B cell (primary cell): ENCODE results near the gene KRT80. TPM values are rescaled to one million over a fixed set of nuclear protein-coding genes. Genes with fewer than 3 reads are reported as not detected.

ENCODE experiments used
- ATAC-seq: fragments of 200-7000 bp; cut with Tn5 transposase; one replicate; pipeline ENCODE4 v1.10.0; 2021; ENCODE audit warnings: low read depth, mild to moderate bottlenecking, moderate number of reproducible peaks, moderate library complexity
- CTCF ChIA-PET: fragments of 350-600 bp; sonication (Branson Sonifier 250); formaldehyde crosslinking; loops from one replicate; lab custom pipeline; 2021; ENCODE audit warnings: antibody characterized with exemption, inconsistent platforms; lab: Charles Lee
- POLR2A ChIA-PET: fragments of 350-600 bp; sonication (Branson Sonifier 250); formaldehyde crosslinking; loops from one replicate; lab custom pipeline; 2021; ENCODE audit warnings: antibody characterized with exemption; lab: Charles Lee
- DNase-seq: peaks from one replicate; pipeline ENCODE4 v3.0.0; 2013
- H2AFZ ChIP-seq: 2 replicates; pipeline ENCODE4 v1.6.1; 2012; ENCODE audit warnings: mild to moderate bottlenecking, low read depth, low read length; ENCODE audit not compliant: insufficient read depth, poor library complexity, severe bottlenecking
- H3K27ac ChIP-seq, 2 donors: 1 replicate in 1 of 2; 2 replicates in 1 of 2; pipeline ENCODE4 v1.5.1; 2012 to 2013; ENCODE audit warnings: low read length in 2 of 2, mild to moderate bottlenecking in 2 of 2, moderate library complexity in 1 of 2
- H3K27me3 ChIP-seq, 4 experiments: fragments of 200-600 bp in 1 of 4; sonication (generic) in 1 of 4; replicated peaks in 1 of 4; 1 replicate in 2 of 4; 2 replicates in 2 of 4; pipeline versions ENCODE4 v1.6.1 to v1.7.0; 2013 to 2016; ENCODE audit warnings: low read length in 3 of 4, mild to moderate bottlenecking in 2 of 4, mixed read lengths in 1 of 4, moderate library complexity in 1 of 4; ENCODE audit not compliant: insufficient read depth in 4 of 4, control insufficient read depth in 3 of 4; ENCODE audit errors: control extremely low read depth in 1 of 4
- H3K36me3 ChIP-seq, 2 experiments: replicated peaks in 1 of 2; 1 replicate in 1 of 2; 2 replicates in 1 of 2; pipeline versions ENCODE4 v1.6.1 to v1.7.1; 2013; ENCODE audit warnings: low read length in 1 of 2; ENCODE audit not compliant: insufficient read depth in 2 of 2, control insufficient read depth in 1 of 2; ENCODE audit errors: control extremely low read depth in 1 of 2, extremely low read depth in 1 of 2
- H3K4me1 ChIP-seq, 2 donors: fragments of 200-600 bp in 1 of 2; sonication (generic) in 1 of 2; 1 replicate in 1 of 2; 2 replicates in 1 of 2; pipeline versions ENCODE4 v1.5.1 to v1.6.1; 2013 to 2017; ENCODE audit warnings: low read length in 2 of 2; ENCODE audit not compliant: control insufficient read depth in 2 of 2, insufficient read depth in 2 of 2
- H3K4me2 ChIP-seq: replicated peaks from 2 replicates; pipeline ENCODE3; 2012; ENCODE audit warnings: mild to moderate bottlenecking, low read depth, low read length; ENCODE audit not compliant: poor library complexity, severe bottlenecking
- H3K4me3 ChIP-seq, 5 experiments: fragments of 200-600 bp in 1 of 5; sonication (generic) in 1 of 5; 1 replicate in 3 of 5; 2 replicates in 2 of 5; pipeline versions ENCODE4 v1.5.1 to v1.7.0; 2011 to 2016; ENCODE audit warnings: low read length in 4 of 5, mild to moderate bottlenecking in 4 of 5, low read depth in 2 of 5, control low read depth in 1 of 5, moderate library complexity in 1 of 5; ENCODE audit not compliant: insufficient read depth in 1 of 5; ENCODE audit errors: control extremely low read depth in 1 of 5, extremely low read depth in 1 of 5
- H3K79me2 ChIP-seq: fragments of 200-600 bp; sonication (generic); one replicate; pipeline ENCODE4 v1.6.0; 2016; ENCODE audit warnings: low read length; ENCODE audit not compliant: control insufficient read depth, insufficient read depth
- H3K9ac ChIP-seq: fragments of 200-600 bp; sonication (generic); 2 replicates; pipeline ENCODE4 v1.6.1; 2017; ENCODE audit warnings: mild to moderate bottlenecking, low read length, moderate library complexity
- H3K9me3 ChIP-seq, 3 donors: one replicate each; pipeline versions ENCODE4 v1.6.1 to v1.7.1; 2013; ENCODE audit warnings: low read length in 2 of 3; ENCODE audit not compliant: control insufficient read depth in 2 of 3, insufficient read depth in 1 of 3; ENCODE audit errors: control extremely low read depth in 1 of 3
- H4K20me1 ChIP-seq: 2 replicates; pipeline ENCODE4 v1.6.0; 2012; ENCODE audit warnings: mild to moderate bottlenecking, low read length; ENCODE audit not compliant: insufficient read depth, control insufficient read depth, poor library complexity, severe bottlenecking
- H3K27ac Mint-ChIP-seq: one replicate; pipeline ENCODE4 v1.8.0; 2021; ENCODE audit warnings: mixed read lengths
- H3K27me3 Mint-ChIP-seq: one replicate; pipeline ENCODE4 v1.8.0; 2021; ENCODE audit warnings: mixed read lengths
- H3K4me1 Mint-ChIP-seq: one replicate; pipeline ENCODE4 v1.8.0; 2021; ENCODE audit warnings: mixed read lengths
- H3K4me3 Mint-ChIP-seq: one replicate; pipeline ENCODE4 v1.8.0; 2021; ENCODE audit warnings: mixed read lengths
- H3K9me3 Mint-ChIP-seq: one replicate; pipeline ENCODE4 v1.8.0; 2022; ENCODE audit warnings: mixed read lengths; ENCODE audit not compliant: insufficient read depth
- CTCF ChIP-seq: fragments of 200-600 bp; IDR thresholded peaks from one replicate; pipeline ENCODE4 v1.8.0; 2022; ENCODE audit warnings: antibody characterized with exemption, mild to moderate bottlenecking
- EZH2 ChIP-seq: IDR thresholded peaks from 2 replicates; pipeline ENCODE4 v1.6.1; 2012; ENCODE audit warnings: borderline replicate concordance, low read depth, mild to moderate bottlenecking, moderate library complexity, low read length; ENCODE audit not compliant: insufficient read depth, poor library complexity, severe bottlenecking
- WGBS: methylation state at CpG from one replicate; pipeline ENCODE4 v1.1.5; 2013; ENCODE audit warnings: missing lambda C conversion rate; ENCODE audit not compliant: insufficient coverage; 5-methylcytosine and 5-hydroxymethylcytosine counted together
- intact Hi-C: fragments of 100-400 bp; cut with micrococcal nuclease; formaldehyde crosslinking; loops from one replicate; pipeline ENCODE4 v1.10.0; 2022
- polyA minus RNA-seq: library from RNA; depleted of rRNA, polyadenylated mRNA; stranded (reverse); fragments of >200 nt; gene quantifications from 2 replicates; pipeline ENCODE4 v1.2.3, GENCODE V29; 2012
- polyA plus RNA-seq: library from polyadenylated mRNA; depleted of rRNA; stranded (reverse); fragments of >200 nt; gene quantifications from 2 replicates; pipeline ENCODE4 v1.2.3, GENCODE V29; 2012
- total RNA-seq, 2 donors: library from RNA; stranded (reverse); fragments of 120-200 nt in 1 of 2; gene quantifications; 1 replicate in 1 of 2; 2 replicates in 1 of 2; pipeline versions ENCODE4 v1.2.3 to v1.2.4, GENCODE V29; 2013 to 2022

KRT80 gene
- total RNA-seq (not detected in 2 replicates), polyA plus RNA-seq (not detected in 2 replicates), polyA minus RNA-seq (not detected in 2 replicates)
- total RNA-seq (2013), result 0.05 TPM

GRCh38 chr12:52191841-52192791 is at the start of gene KRT80:
TSS of gene KRT80 (minus strand) at chr12:52192014. CDS start at chr12:52191902, 112 bp downstream.
- Histone ChIP-seq H3K9ac (no peak within 1 kb of the TSS), H3K4me2 (no peak within 1 kb of the TSS), H3K27ac (no peak within 1 kb of the TSS), H3K27me3 (no peaks in the 10 kb centered on the region), H3K9me3 (no peaks in the 10 kb centered on the region), H3K79me2 (no peaks in the 10 kb centered on the region), H3K4me3 (no peak within 1 kb of the TSS), H3K4me1 (no peaks in the 10 kb centered on the region), H4K20me1 (no peaks in the 10 kb centered on the region), H2AFZ (no peak within 1 kb of the TSS), H3K36me3 (no peaks in the 10 kb centered on the region)
- TF ChIP-seq CTCF (no peak), EZH2 (no peak)
- CTCF ChIA-PET, result no interaction called here
- Mint-ChIP-seq H3K9me3 (no peaks in the 10 kb centered on the region), H3K27me3 (peaks cover 29% of the 10 kb centered on the region), H3K4me3 (no peak within 1 kb of the TSS), H3K4me1 (no peaks in the 10 kb centered on the region), H3K27ac (no peak within 1 kb of the TSS)
- intact Hi-C loops, result no loop called here
- POLR2A ChIA-PET, result no interaction called here
- DNase-seq (no peak), ATAC-seq (no peak)
- WGBS, result 74% methylated on average over 16 of the region's 20 CpGs
